Mesenchymal stem cell (in vitro differentiated cells and primary cell): Measurements from ENCODE around the gene FXYD2.

Experiments
- DNase-seq: peaks from one replicate; pipeline ENCODE4 v3.0.0-alpha.2; 2013
- H2AFZ ChIP-seq: one replicate; pipeline ENCODE4 v1.6.1; 2013; ENCODE audit warnings: low read depth, mild to moderate bottlenecking, control low read depth, inconsistent platforms, low read length, moderate library complexity
- H2AK5ac ChIP-seq: 2 replicates; pipeline ENCODE4 v1.6.1; 2013; ENCODE audit warnings: low read length, moderate library complexity, mild to moderate bottlenecking, inconsistent platforms; ENCODE audit not compliant: severe bottlenecking
- H2BK120ac ChIP-seq: one replicate; pipeline ENCODE4 v1.6.1; 2013; ENCODE audit warnings: low read depth, mild to moderate bottlenecking, inconsistent platforms, low read length, moderate library complexity
- H2BK12ac ChIP-seq, 2 experiments: one replicate each; pipeline ENCODE4 v1.6.1; 2013; ENCODE audit warnings: inconsistent platforms in 2 of 2, low read length in 2 of 2, mild to moderate bottlenecking in 2 of 2, moderate library complexity in 2 of 2, control low read depth in 1 of 2
- H2BK15ac ChIP-seq: one replicate; pipeline ENCODE4 v1.6.1; 2013; ENCODE audit warnings: mild to moderate bottlenecking, low read depth, inconsistent platforms; ENCODE audit not compliant: poor library complexity, severe bottlenecking
- H2BK5ac ChIP-seq: 2 replicates; pipeline ENCODE4 v1.6.1; 2013; ENCODE audit warnings: low read depth, mild to moderate bottlenecking, low read length, control low read depth, inconsistent platforms; ENCODE audit not compliant: poor library complexity, severe bottlenecking
- H3K14ac ChIP-seq, 2 experiments: one replicate each; pipeline ENCODE4 v1.6.1; 2013; ENCODE audit warnings: inconsistent platforms in 2 of 2, low read length in 2 of 2, control low read depth in 1 of 2, mild to moderate bottlenecking in 1 of 2, moderate library complexity in 1 of 2
- H3K18ac ChIP-seq, 2 experiments: one replicate each; pipeline ENCODE4 v1.6.1; 2013; ENCODE audit warnings: inconsistent platforms in 2 of 2, low read length in 2 of 2, control low read depth in 1 of 2, low read depth in 1 of 2, mild to moderate bottlenecking in 1 of 2
- H3K23ac ChIP-seq, 2 experiments: one replicate each; pipeline ENCODE4 v1.6.1; 2013; ENCODE audit warnings: inconsistent platforms in 2 of 2, low read length in 2 of 2, mild to moderate bottlenecking in 2 of 2, moderate library complexity in 2 of 2, control low read depth in 1 of 2
- H3K27ac ChIP-seq: 2 replicates; pipeline ENCODE4 v1.5.1; 2013; ENCODE audit warnings: mild to moderate bottlenecking, moderate library complexity, low read length, control low read depth, inconsistent platforms; ENCODE audit not compliant: poor library complexity, severe bottlenecking
- H3K27me3 ChIP-seq, 2 experiments: 2 replicates each; pipeline versions ENCODE4 v1.6.1 to v1.7.0; 2013; ENCODE audit warnings: low read length in 2 of 2, mild to moderate bottlenecking in 2 of 2, moderate library complexity in 2 of 2, control low read depth in 1 of 2, inconsistent platforms in 1 of 2; ENCODE audit not compliant: control insufficient read depth in 1 of 2, insufficient read depth in 1 of 2
- H3K36me3 ChIP-seq, 2 experiments: 2 replicates each; pipeline versions ENCODE4 v1.6.1 to v1.7.0; 2013; ENCODE audit warnings: low read length in 2 of 2, control low read depth in 1 of 2, inconsistent platforms in 1 of 2, low read depth in 1 of 2, mild to moderate bottlenecking in 1 of 2; ENCODE audit not compliant: insufficient read depth in 2 of 2, control insufficient read depth in 1 of 2
- H3K4ac ChIP-seq, 2 experiments: one replicate each; pipeline ENCODE4 v1.6.1; 2013; ENCODE audit warnings: inconsistent platforms in 2 of 2, low read length in 2 of 2, mild to moderate bottlenecking in 2 of 2, moderate library complexity in 2 of 2, control low read depth in 1 of 2, low read depth in 1 of 2
- H3K4me1 ChIP-seq: 2 replicates; pipeline ENCODE4 v1.6.1; 2013; ENCODE audit warnings: low read depth, low read length, control low read depth; ENCODE audit not compliant: control insufficient read depth, insufficient read depth
- H3K4me2 ChIP-seq: 2 replicates; pipeline ENCODE4 v1.6.1; 2013; ENCODE audit warnings: low read length, mild to moderate bottlenecking, inconsistent platforms; ENCODE audit not compliant: poor library complexity, severe bottlenecking
- H3K4me3 ChIP-seq, 2 experiments: 2 replicates each; pipeline versions ENCODE4 v1.5.1 to v1.7.0; 2013; ENCODE audit warnings: low read length in 2 of 2, mild to moderate bottlenecking in 2 of 2, control low read depth in 1 of 2, low read depth in 1 of 2; ENCODE audit not compliant: insufficient read depth in 1 of 2
- H3K79me1 ChIP-seq: replicated peaks from 2 replicates; pipeline ENCODE4 v1.6.1; 2013; ENCODE audit warnings: mild to moderate bottlenecking, control low read depth, low read length, inconsistent platforms; ENCODE audit not compliant: poor library complexity, severe bottlenecking
- H3K9ac ChIP-seq: 2 replicates; pipeline ENCODE4 v1.7.0; 2013; ENCODE audit warnings: mild to moderate bottlenecking, low read length, moderate library complexity
- H3K9me3 ChIP-seq: 2 replicates; pipeline ENCODE4 v1.7.0; 2013; ENCODE audit warnings: mild to moderate bottlenecking, low read length; ENCODE audit not compliant: control insufficient read depth
- H4K8ac ChIP-seq: one replicate; pipeline ENCODE4 v1.6.1; 2013; ENCODE audit warnings: inconsistent platforms, mild to moderate bottlenecking, low read length, moderate library complexity
- H4K91ac ChIP-seq: one replicate; pipeline ENCODE4 v1.6.1; 2013; ENCODE audit warnings: mild to moderate bottlenecking, low read length, inconsistent platforms
- WGBS: methylation state at CpG from one replicate; pipeline ENCODE4 v1.1.7; 2013; ENCODE audit warnings: mixed read lengths; 5-methylcytosine and 5-hydroxymethylcytosine counted together

Gene FXYD2

GRCh38 chr11:117837070-117837776 lies 12.7 kb upstream of the FXYD2 start:
- H3K14ac ChIP-seq = no peak overlapping the region
- H3K9me3 ChIP-seq = no peaks in the 10 kb centered on the region
- no peak overlapping the region for H3K27ac ChIP-seq
- no peak overlapping the region for H3K4me3 ChIP-seq
- no peak overlapping the region for H2BK15ac ChIP-seq
- H3K4me2 ChIP-seq = no peak overlapping the region
- H2BK12ac ChIP-seq = no peak overlapping the region
- no peak overlapping the region for H4K91ac ChIP-seq
- WGBS = 83% methylated on average over 18 of the region's 18 CpGs
- peaks cover 24% of the 10 kb centered on the region for H3K4me1 ChIP-seq
- H3K36me3 ChIP-seq = peaks cover 0 to 46% of the 10 kb centered on the region in 2 experiments
- no peak overlapping the region for H2BK120ac ChIP-seq
- H3K9ac ChIP-seq = no peak overlapping the region
- H3K18ac ChIP-seq = no peak overlapping the region
- no peak overlapping the region for H3K4ac ChIP-seq
- H3K23ac ChIP-seq = no peak overlapping the region
- no peak overlapping the region for H2AFZ ChIP-seq
- DNase-seq = no peak
- H4K8ac ChIP-seq = no peak overlapping the region
- H3K27me3 ChIP-seq = peaks cover 0 to 88% of the 10 kb centered on the region in 2 experiments
- no peak overlapping the region for H2BK5ac ChIP-seq
- H2AK5ac ChIP-seq = no peak overlapping the region
- H3K79me1 ChIP-seq = peaks cover 4% of the 10 kb centered on the region

- DNase-seq = no peak
- no peak overlapping the region for H3K27ac ChIP-seq
- H4K8ac ChIP-seq = no peak overlapping the region
- H3K27me3 ChIP-seq = peaks cover 0 to 94% of the 10 kb centered on the region in 2 experiments
- no peak overlapping the region for H2AFZ ChIP-seq
- H3K9me3 ChIP-seq = no peaks in the 10 kb centered on the region
- no peak overlapping the region for H3K18ac ChIP-seq
- WGBS = 91% methylated on average over 8 of the region's 14 CpGs
- H3K23ac ChIP-seq = no peak overlapping the region
- H2AK5ac ChIP-seq = no peak overlapping the region
- no peak overlapping the region for H3K9ac ChIP-seq
- H3K4me3 ChIP-seq = no peak overlapping the region
- no peak overlapping the region for H2BK5ac ChIP-seq
- peaks cover 24% of the 10 kb centered on the region for H3K4me1 ChIP-seq
- H2BK15ac ChIP-seq = no peak overlapping the region
- H2BK12ac ChIP-seq = no peak overlapping the region
- no peak overlapping the region for H3K14ac ChIP-seq
- peaks cover 0 to 44% of the 10 kb centered on the region in 2 experiments for H3K36me3 ChIP-seq
- no peak overlapping the region for H3K4ac ChIP-seq
- H4K91ac ChIP-seq = no peak overlapping the region
- H3K79me1 ChIP-seq = peaks cover 4% of the 10 kb centered on the region
- H2BK120ac ChIP-seq = no peak overlapping the region
- no peak overlapping the region for H3K4me2 ChIP-seq
Measured at GRCh38 chr11:117836077-117836960, 11.8 kb upstream of the FXYD2 start.

DNA sequence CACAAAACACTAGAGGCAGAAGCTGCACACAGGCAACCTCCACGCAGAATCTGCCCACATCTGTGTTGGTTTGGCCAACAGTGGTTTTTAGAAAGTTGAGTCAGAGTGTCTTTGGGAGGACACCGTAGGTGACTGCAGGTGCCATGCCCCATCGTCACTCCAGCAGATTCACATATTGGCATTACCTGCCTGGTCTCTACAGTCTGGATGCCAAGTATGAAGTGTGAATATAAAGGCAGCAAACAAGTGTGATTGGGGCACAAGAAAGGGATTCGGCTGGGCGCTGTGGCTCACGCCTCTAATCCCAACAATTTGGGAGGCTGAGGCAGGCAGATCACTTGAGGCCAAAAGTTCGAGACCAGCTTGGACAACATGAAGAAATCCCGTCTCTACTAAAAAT lies 11.0 kb upstream of the FXYD2 start:
- 98% methylated on average over 6 of the region's 8 CpGs for WGBS
- Histone ChIP-seq H3K9ac (no peak overlapping the region), H3K4ac (no peak overlapping the region), H3K14ac (no peak overlapping the region), H2BK15ac (no peak overlapping the region), H2BK5ac (no peak overlapping the region), H2BK12ac (no peak overlapping the region), H3K4me1 (peaks cover 28% of the 10 kb centered on the region), H3K4me3 (no peak overlapping the region), H3K18ac (no peak overlapping the region), H3K79me1 (peaks cover 4% of the 10 kb centered on the region), H2AFZ (no peak overlapping the region), H3K4me2 (no peak overlapping the region), H3K23ac (no peak overlapping the region), H2AK5ac (no peak overlapping the region), H2BK120ac (no peak overlapping the region), H4K8ac (no peak overlapping the region), H3K9me3 (no peaks in the 10 kb centered on the region), H3K36me3 (peaks cover 0 to 38% of the 10 kb centered on the region in 2 experiments), H3K27ac (no peak overlapping the region), H3K27me3 (peaks cover 0 to 93% of the 10 kb centered on the region in 2 experiments), H4K91ac (no peak overlapping the region)
- no peak for DNase-seq

- DNase-seq = no peak
- no peak overlapping the region for H3K23ac ChIP-seq
- 97% methylated on average over 17 of the region's 17 CpGs for WGBS
- H4K8ac ChIP-seq = no peak overlapping the region
- no peak overlapping the region for H2BK120ac ChIP-seq
- H2BK12ac ChIP-seq = no peak overlapping the region
- no peak overlapping the region for H2AFZ ChIP-seq
- no peak overlapping the region for H3K4ac ChIP-seq
- H3K27me3 ChIP-seq = peaks cover 0 to 91% of the 10 kb centered on the region in 2 experiments
- H3K27ac ChIP-seq = no peak overlapping the region
- H3K9ac ChIP-seq = no peak overlapping the region
- H3K4me2 ChIP-seq = no peak overlapping the region
- H2BK15ac ChIP-seq = no peak overlapping the region
- H2BK5ac ChIP-seq = no peak overlapping the region
- peaks cover 4% of the 10 kb centered on the region for H3K79me1 ChIP-seq
- no peak overlapping the region for H4K91ac ChIP-seq
- no peak overlapping the region for H2AK5ac ChIP-seq
- H3K14ac ChIP-seq = no peak overlapping the region
- H3K4me3 ChIP-seq = no peak overlapping the region
- H3K18ac ChIP-seq = no peak overlapping the region
- H3K4me1 ChIP-seq = peaks cover 33% of the 10 kb centered on the region
- H3K9me3 ChIP-seq = no peaks in the 10 kb centered on the region
- H3K36me3 ChIP-seq = peaks cover 0 to 31% of the 10 kb centered on the region in 2 experiments
Measured at GRCh38 chr11:117834838-117835443, 10.4 kb upstream of the FXYD2 start.
